GM23338 (cell line): ENCODE measurements around the gene OMG.

ENCODE experiments used
- CREB1 ChIP-seq: fragments of 250-450 bp; sonication (Bioruptor Pico); IDR thresholded peaks from 2 replicates; pipeline ENCODE4 v1.5.0; 2020; ENCODE audit warnings: low read depth, mild to moderate bottlenecking, moderate library complexity
- CTCF ChIP-seq, 2 experiments: fragments of 200-600 bp in 1 of 2; sonication (generic) in 1 of 2; conservative IDR thresholded peaks; 2 replicates each; pipeline versions ENCODE4 v1.5.1 to v1.6.1; 2016 to 2017; ENCODE audit warnings: antibody characterized with exemption in 2 of 2, low read depth in 2 of 2, mild to moderate bottlenecking in 2 of 2, moderate library complexity in 1 of 2
- EZH2 ChIP-seq: fragments of 200-600 bp; sonication (generic); IDR thresholded peaks from one replicate; pipeline ENCODE4 v1.8.0; 2017; ENCODE audit warnings: antibody characterized with exemption, mild to moderate bottlenecking, low read depth; ENCODE audit not compliant: unreplicated experiment
- JUNB ChIP-seq: IDR thresholded peaks from one replicate; pipeline ENCODE4 v1.6.1; 2016; ENCODE audit warnings: antibody characterized with exemption; ENCODE audit not compliant: unreplicated experiment
- POLR2AphosphoS5 ChIP-seq: IDR thresholded peaks from 2 replicates; pipeline ENCODE4 v1.6.1; 2016; ENCODE audit warnings: antibody characterized with exemption, low read depth
- REST ChIP-seq: IDR thresholded peaks from one replicate; pipeline ENCODE4 v1.6.1; 2018; ENCODE audit warnings: antibody characterized with exemption; ENCODE audit not compliant: unreplicated experiment
- TF ChIP-seq, protein P1 (sequence below): fragments of 250-450 bp; sonication (Bioruptor Pico); IDR thresholded peaks from 2 replicates; pipeline ENCODE4 v1.5.0; 2020; ENCODE audit warnings: mild to moderate bottlenecking, moderate library complexity

- TF ChIP-seq POLR2AphosphoS5, result no peak
- TF ChIP-seq CTCF (conservative IDR thresholded peaks at IDR 0.05; ENCODE audit: low read depth in 2 of 2), result no peak
- TF ChIP-seq, protein P1, sequence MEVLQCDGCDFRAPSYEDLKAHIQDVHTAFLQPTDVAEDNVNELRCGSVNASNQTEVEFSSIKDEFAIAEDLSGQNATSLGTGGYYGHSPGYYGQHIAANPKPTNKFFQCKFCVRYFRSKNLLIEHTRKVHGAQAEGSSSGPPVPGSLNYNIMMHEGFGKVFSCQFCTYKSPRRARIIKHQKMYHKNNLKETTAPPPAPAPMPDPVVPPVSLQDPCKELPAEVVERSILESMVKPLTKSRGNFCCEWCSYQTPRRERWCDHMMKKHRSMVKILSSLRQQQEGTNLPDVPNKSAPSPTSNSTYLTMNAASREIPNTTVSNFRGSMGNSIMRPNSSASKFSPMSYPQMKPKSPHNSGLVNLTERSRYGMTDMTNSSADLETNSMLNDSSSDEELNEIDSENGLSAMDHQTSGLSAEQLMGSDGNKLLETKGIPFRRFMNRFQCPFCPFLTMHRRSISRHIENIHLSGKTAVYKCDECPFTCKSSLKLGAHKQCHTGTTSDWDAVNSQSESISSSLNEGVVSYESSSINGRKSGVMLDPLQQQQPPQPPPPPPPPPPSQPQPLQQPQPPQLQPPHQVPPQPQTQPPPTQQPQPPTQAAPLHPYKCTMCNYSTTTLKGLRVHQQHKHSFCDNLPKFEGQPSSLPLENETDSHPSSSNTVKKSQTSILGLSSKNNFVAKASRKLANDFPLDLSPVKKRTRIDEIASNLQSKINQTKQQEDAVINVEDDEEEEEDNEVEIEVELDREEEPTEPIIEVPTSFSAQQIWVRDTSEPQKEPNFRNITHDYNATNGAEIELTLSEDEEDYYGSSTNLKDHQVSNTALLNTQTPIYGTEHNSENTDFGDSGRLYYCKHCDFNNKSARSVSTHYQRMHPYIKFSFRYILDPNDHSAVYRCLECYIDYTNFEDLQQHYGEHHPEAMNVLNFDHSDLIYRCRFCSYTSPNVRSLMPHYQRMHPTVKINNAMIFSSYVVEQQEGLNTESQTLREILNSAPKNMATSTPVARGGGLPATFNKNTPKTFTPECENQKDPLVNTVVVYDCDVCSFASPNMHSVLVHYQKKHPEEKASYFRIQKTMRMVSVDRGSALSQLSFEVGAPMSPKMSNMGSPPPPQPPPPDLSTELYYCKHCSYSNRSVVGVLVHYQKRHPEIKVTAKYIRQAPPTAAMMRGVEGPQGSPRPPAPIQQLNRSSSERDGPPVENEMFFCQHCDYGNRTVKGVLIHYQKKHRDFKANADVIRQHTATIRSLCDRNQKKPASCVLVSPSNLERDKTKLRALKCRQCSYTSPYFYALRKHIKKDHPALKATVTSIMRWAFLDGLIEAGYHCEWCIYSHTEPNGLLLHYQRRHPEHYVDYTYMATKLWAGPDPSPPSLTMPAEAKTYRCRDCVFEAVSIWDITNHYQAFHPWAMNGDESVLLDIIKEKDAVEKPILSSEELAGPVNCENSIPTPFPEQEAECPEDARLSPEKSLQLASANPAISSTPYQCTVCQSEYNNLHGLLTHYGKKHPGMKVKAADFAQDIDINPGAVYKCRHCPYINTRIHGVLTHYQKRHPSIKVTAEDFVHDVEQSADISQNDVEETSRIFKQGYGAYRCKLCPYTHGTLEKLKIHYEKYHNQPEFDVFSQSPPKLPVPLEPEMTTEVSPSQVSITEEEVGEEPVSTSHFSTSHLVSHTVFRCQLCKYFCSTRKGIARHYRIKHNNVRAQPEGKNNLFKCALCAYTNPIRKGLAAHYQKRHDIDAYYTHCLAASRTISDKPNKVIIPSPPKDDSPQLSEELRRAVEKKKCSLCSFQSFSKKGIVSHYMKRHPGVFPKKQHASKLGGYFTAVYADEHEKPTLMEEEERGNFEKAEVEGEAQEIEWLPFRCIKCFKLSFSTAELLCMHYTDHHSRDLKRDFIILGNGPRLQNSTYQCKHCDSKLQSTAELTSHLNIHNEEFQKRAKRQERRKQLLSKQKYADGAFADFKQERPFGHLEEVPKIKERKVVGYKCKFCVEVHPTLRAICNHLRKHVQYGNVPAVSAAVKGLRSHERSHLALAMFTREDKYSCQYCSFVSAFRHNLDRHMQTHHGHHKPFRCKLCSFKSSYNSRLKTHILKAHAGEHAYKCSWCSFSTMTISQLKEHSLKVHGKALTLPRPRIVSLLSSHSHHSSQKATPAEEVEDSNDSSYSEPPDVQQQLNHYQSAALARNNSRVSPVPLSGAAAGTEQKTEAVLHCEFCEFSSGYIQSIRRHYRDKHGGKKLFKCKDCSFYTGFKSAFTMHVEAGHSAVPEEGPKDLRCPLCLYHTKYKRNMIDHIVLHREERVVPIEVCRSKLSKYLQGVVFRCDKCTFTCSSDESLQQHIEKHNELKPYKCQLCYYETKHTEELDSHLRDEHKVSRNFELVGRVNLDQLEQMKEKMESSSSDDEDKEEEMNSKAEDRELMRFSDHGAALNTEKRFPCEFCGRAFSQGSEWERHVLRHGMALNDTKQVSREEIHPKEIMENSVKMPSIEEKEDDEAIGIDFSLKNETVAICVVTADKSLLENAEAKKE (CRISPR knock-in tag), result no peak
- TF ChIP-seq REST, result no peak
- no peak for TF ChIP-seq CREB1 (CRISPR knock-in tag)
- TF ChIP-seq JUNB, result no peak
- TF ChIP-seq EZH2, result no peak
Measured at GRCh38 chr17:31261601-31262000, 35.4 kb downstream of the OMG start.
